Measurements from ENCODE around the gene MYL12A.

- TF ChIP-seq BHLHE40 (IDR thresholded peaks at IDR 0.05; ENCODE audit: borderline replicate concordance), result no peak
- TF ChIP-seq NFRKB (IDR thresholded peaks at IDR 0.05), result no peak
- TF ChIP-seq L3MBTL2 (conservative IDR thresholded peaks at IDR 0.05), result no peak
- no peak for TF ChIP-seq ELF4 (IDR thresholded peaks at IDR 0.05)
- TF ChIP-seq FOXA1 (IDR thresholded peaks at IDR 0.05), result no peak
- TF ChIP-seq SP1 (IDR thresholded peaks at IDR 0.05), result no peak
- TF ChIP-seq FOXK2 (IDR thresholded peaks at IDR 0.05), result no peak
- no peak for TF ChIP-seq ARNT (IDR thresholded peaks at IDR 0.05)
- TF ChIP-seq SUZ12 (IDR thresholded peaks at IDR 0.05), result no peak
- TF ChIP-seq FOXM1 (IDR thresholded peaks at IDR 0.05; ENCODE audit: borderline replicate concordance), result no peak
These were observed 7.1 kb downstream of the MYL12A start for GRCh38 chr18:3254725-3255124.

All from HEK293T (cell line).